Common myeloid progenitor, CD34-positive (primary cell): ENCODE measurements around the gene AGBL1.

Source experiments
- CTCF ChIA-PET: fragments of 350-600 bp; sonication (Branson Sonifier 250); formaldehyde crosslinking; loops from one replicate; lab custom pipeline; 2021; ENCODE audit warnings: antibody characterized with exemption; lab: Charles Lee
- POLR2A ChIA-PET: fragments of 350-600 bp; sonication (Branson Sonifier 250); formaldehyde crosslinking; loops from one replicate; lab custom pipeline; 2021; ENCODE audit warnings: antibody characterized with exemption; lab: Charles Lee
- DNase-seq, 3 donors: peaks; one replicate each; pipeline versions ENCODE4 v3.0.0 to v3.0.0-alpha.2; 2013
- H3K27ac ChIP-seq, 2 experiments: 1 replicate in 1 of 2; 2 replicates in 1 of 2; pipeline ENCODE4 v1.7.0; 2013; ENCODE audit warnings: inconsistent platforms in 2 of 2, low read length in 2 of 2, mild to moderate bottlenecking in 2 of 2, low read depth in 1 of 2, moderate library complexity in 1 of 2; ENCODE audit not compliant: severe bottlenecking in 2 of 2, insufficient read depth in 1 of 2, poor library complexity in 1 of 2
- H3K27me3 ChIP-seq, 5 experiments: replicated peaks in 2 of 5; 1 replicate in 3 of 5; 2 replicates in 2 of 5; pipeline versions ENCODE4 v1.6.1 to v1.7.0; 2013; ENCODE audit warnings: low read length in 4 of 5, mild to moderate bottlenecking in 2 of 5, moderate library complexity in 2 of 5, inconsistent platforms in 1 of 5; ENCODE audit not compliant: insufficient read depth in 5 of 5, control insufficient read depth in 4 of 5
- H3K36me3 ChIP-seq, 4 experiments: 1 replicate in 2 of 4; 2 replicates in 2 of 4; pipeline versions ENCODE4 v1.6.1 to v1.7.0; 2013; ENCODE audit warnings: low read length in 3 of 4, control low read depth in 1 of 4, mild to moderate bottlenecking in 1 of 4; ENCODE audit not compliant: control insufficient read depth in 4 of 4, insufficient read depth in 4 of 4
- H3K4me1 ChIP-seq, 4 experiments: 1 replicate in 3 of 4; 2 replicates in 1 of 4; pipeline versions ENCODE4 v1.6.1 to v1.7.1; 2013; ENCODE audit warnings: low read length in 3 of 4, mild to moderate bottlenecking in 3 of 4, control low read depth in 1 of 4, inconsistent platforms in 1 of 4, moderate library complexity in 1 of 4; ENCODE audit not compliant: control insufficient read depth in 4 of 4, insufficient read depth in 4 of 4; ENCODE audit errors: control extremely low read depth in 1 of 4
- H3K4me3 ChIP-seq, 7 experiments: 1 replicate in 4 of 7; 2 replicates in 3 of 7; pipeline versions ENCODE4 v1.5.1 to v1.7.0; 2013; ENCODE audit warnings: mild to moderate bottlenecking in 7 of 7, low read length in 6 of 7, moderate library complexity in 6 of 7, inconsistent platforms in 2 of 7, low read depth in 2 of 7, control low read depth in 1 of 7; ENCODE audit not compliant: insufficient read depth in 4 of 7, control insufficient read depth in 1 of 7; ENCODE audit errors: extremely low read depth in 1 of 7
- H3K9me3 ChIP-seq, 5 experiments: 1 replicate in 4 of 5; 2 replicates in 1 of 5; pipeline versions ENCODE4 v1.6.1 to v1.7.1; 2013; ENCODE audit warnings: low read length in 4 of 5, mild to moderate bottlenecking in 2 of 5, inconsistent platforms in 1 of 5, low read depth in 1 of 5, moderate library complexity in 1 of 5; ENCODE audit not compliant: control insufficient read depth in 4 of 5, insufficient read depth in 2 of 5; ENCODE audit errors: control extremely low read depth in 1 of 5
- WGBS: methylation state at CpG from one replicate; pipeline ENCODE4 v1.1.5; 2013; ENCODE audit not compliant: insufficient coverage; 5-methylcytosine and 5-hydroxymethylcytosine counted together

AGBL1 gene

GRCh38 chr15:86392296-86392695 lies 312.6 kb downstream of the AGBL1 start:
- Histone ChIP-seq H3K9me3 (no peaks in the 10 kb centered on the region), H3K36me3 (no peaks in the 10 kb centered on the region), H3K27ac (no peak overlapping the region), H3K4me3 (no peak overlapping the region), H3K27me3 (peaks cover 0 to 3% (median 0%) of the 10 kb centered on the region in 5 experiments), H3K4me1 (no peaks in the 10 kb centered on the region)
- no peak for DNase-seq
- WGBS: no CpG with 5 or more reads among the region's 1 CpG
- POLR2A ChIA-PET: no interaction called here
- CTCF ChIA-PET: interaction anchor here (0.7 kb wide), 1 partner anchor 116 kb away, joined by 3 read pairs; no protein-coding TSS in a partner anchor

- CTCF ChIA-PET: no interaction called here
- H3K27me3 ChIP-seq: peaks cover 0 to under 1% (median 0%) of the 10 kb centered on the region in 5 experiments
- POLR2A ChIA-PET: no interaction called here
Measured at GRCh38 chr15:86392874-86393273, 313.2 kb downstream of the AGBL1 start.

GRCh38 chr15:86394866-86395265 lies 315.2 kb downstream of the AGBL1 start:
- WGBS: no CpG with 5 or more reads among the region's 1 CpG
- Histone ChIP-seq H3K9me3 (no peaks in the 10 kb centered on the region), H3K36me3 (no peaks in the 10 kb centered on the region), H3K27ac (no peak overlapping the region), H3K4me1 (no peaks in the 10 kb centered on the region), H3K4me3 (no peak overlapping the region), H3K27me3 (no peaks in the 10 kb centered on the region)
- POLR2A ChIA-PET: no interaction called here
- no peak for DNase-seq
- CTCF ChIA-PET: no interaction called here

More at GRCh38 chr15:86392874-86393273, 313.2 kb downstream of the AGBL1 start:
- DNase-seq: no peak
- Histone ChIP-seq H3K9me3 (no peaks in the 10 kb centered on the region), H3K4me1 (no peaks in the 10 kb centered on the region), H3K4me3 (no peak overlapping the region), H3K36me3 (no peaks in the 10 kb centered on the region), H3K27ac (no peak overlapping the region)
- 83% methylated on average over 1 of the region's 2 CpGs for WGBS

- Histone ChIP-seq H3K4me3 (no peak overlapping the region), H3K27me3 (no peaks in the 10 kb centered on the region), H3K4me1 (no peaks in the 10 kb centered on the region), H3K27ac (no peak overlapping the region), H3K9me3 (no peaks in the 10 kb centered on the region), H3K36me3 (no peaks in the 10 kb centered on the region)
- 86% methylated on average over 5 of the region's 5 CpGs for WGBS
- ChIA-PET POLR2A (no interaction called here), CTCF (no interaction called here)
- no peak for DNase-seq
Measured at GRCh38 chr15:86399041-86399954, 319.6 kb downstream of the AGBL1 start.

GRCh38 chr15:86403221-86403620 lies 323.6 kb downstream of the AGBL1 start:
- no peaks in the 10 kb centered on the region for H3K9me3 ChIP-seq
- DNase-seq: no peak
- H3K27me3 ChIP-seq: no peaks in the 10 kb centered on the region
- ChIA-PET CTCF (no interaction called here), POLR2A (no interaction called here)
- H3K4me1 ChIP-seq: no peaks in the 10 kb centered on the region
- H3K27ac ChIP-seq: no peak overlapping the region
- no peaks in the 10 kb centered on the region for H3K36me3 ChIP-seq
- no peak overlapping the region for H3K4me3 ChIP-seq

- H3K4me3 ChIP-seq: no peak overlapping the region
- 100% methylated on average over 3 of the region's 3 CpGs for WGBS
- no peak overlapping the region for H3K27ac ChIP-seq
- no peak for DNase-seq
- no peaks in the 10 kb centered on the region for H3K4me1 ChIP-seq
- ChIA-PET CTCF (no interaction called here), POLR2A (no interaction called here)
- no peaks in the 10 kb centered on the region for H3K27me3 ChIP-seq
- no peaks in the 10 kb centered on the region for H3K9me3 ChIP-seq
- H3K36me3 ChIP-seq: no peaks in the 10 kb centered on the region
Measured at GRCh38 chr15:86403914-86404583, 324.4 kb downstream of the AGBL1 start.

- POLR2A ChIA-PET: no interaction called here
- H3K4me1 ChIP-seq: no peaks in the 10 kb centered on the region
- H3K9me3 ChIP-seq: no peaks in the 10 kb centered on the region
- 92% methylated on average over 3 of the region's 3 CpGs for WGBS
- H3K27ac ChIP-seq: no peak overlapping the region
- CTCF ChIA-PET: no interaction called here
- H3K36me3 ChIP-seq: no peaks in the 10 kb centered on the region
- H3K4me3 ChIP-seq: no peak overlapping the region
- DNase-seq: no peak
- no peaks in the 10 kb centered on the region for H3K27me3 ChIP-seq
Measured at GRCh38 chr15:86408261-86408660, 328.6 kb downstream of the AGBL1 start.
